Fibroblast of lung (primary cell): Measurements from ENCODE around the gene CALML6. TPM values are rescaled to one million over a fixed set of nuclear protein-coding genes. Genes with fewer than 3 reads are reported as not detected.

Experiments
- DNase-seq, 2 donors: peaks; one replicate each; pipeline versions ENCODE4 v3.0.0 to v3.0.0-alpha.2; 2010; ENCODE audit warnings: low read depth in 2 of 2
- H2AFZ ChIP-seq: 2 replicates; pipeline ENCODE4 v1.5.1; 2012; ENCODE audit warnings: low read length, control low read depth, inconsistent platforms
- H3K27ac ChIP-seq: 2 replicates; pipeline ENCODE4 v1.5.1; 2011; ENCODE audit warnings: low read length, control low read depth; ENCODE audit not compliant: insufficient read depth
- H3K27me3 ChIP-seq: 2 replicates; pipeline ENCODE4 v1.5.1; 2011; ENCODE audit warnings: mild to moderate bottlenecking, low read length; ENCODE audit not compliant: control insufficient read depth, insufficient read depth
- H3K36me3 ChIP-seq: 2 replicates; pipeline ENCODE4 v1.5.1; 2011; ENCODE audit warnings: low read length; ENCODE audit not compliant: control insufficient read depth, insufficient read depth
- H3K4me1 ChIP-seq: 2 replicates; pipeline ENCODE4 v1.5.1; 2011; ENCODE audit warnings: low read length; ENCODE audit not compliant: control insufficient read depth, insufficient read depth; ENCODE audit errors: extremely low read depth
- H3K4me2 ChIP-seq: 2 replicates; pipeline ENCODE4 v1.5.1; 2011; ENCODE audit warnings: low read length, control low read depth; ENCODE audit not compliant: insufficient read depth; ENCODE audit errors: extremely low read depth
- H3K4me3 ChIP-seq, 4 experiments: fragments of 200-600 bp in 1 of 4; sonication (generic) in 1 of 4; replicated peaks in 1 of 4; 2 replicates each; pipeline ENCODE4 v1.5.1; 2011 to 2016; ENCODE audit warnings: low read length in 4 of 4, low read depth in 3 of 4, mild to moderate bottlenecking in 3 of 4, control low read depth in 2 of 4, inconsistent platforms in 1 of 4, mixed read lengths in 1 of 4; ENCODE audit not compliant: insufficient read depth in 1 of 4; ENCODE audit errors: control extremely low read depth in 1 of 4
- H3K79me2 ChIP-seq: 2 replicates; pipeline ENCODE4 v1.5.1; 2012; ENCODE audit warnings: mild to moderate bottlenecking, low read length, inconsistent platforms; ENCODE audit not compliant: control insufficient read depth, insufficient read depth
- H3K9ac ChIP-seq: 2 replicates; pipeline ENCODE4 v1.5.1; 2011; ENCODE audit warnings: mild to moderate bottlenecking, low read length, control low read depth; ENCODE audit not compliant: insufficient read depth
- H3K9me3 ChIP-seq: 2 replicates; pipeline ENCODE4 v1.5.1; 2012; ENCODE audit warnings: low read depth, low read length; ENCODE audit not compliant: control insufficient read depth, insufficient read depth
- H4K20me1 ChIP-seq: 2 replicates; pipeline ENCODE4 v1.5.1; 2011; ENCODE audit warnings: low read length; ENCODE audit not compliant: control insufficient read depth, insufficient read depth; ENCODE audit errors: extremely low read depth
- EZH2 ChIP-seq: IDR thresholded peaks from 2 replicates; pipeline ENCODE4 v1.5.1; 2012; ENCODE audit warnings: low read length, control low read depth, mild to moderate bottlenecking; ENCODE audit errors: missing control alignments
- polyA plus RNA-seq, 2 donors: library from polyadenylated mRNA; depleted of rRNA in 1 of 2; stranded (reverse) in 1 of 2; unstranded in 1 of 2; fragments of >200 nt; gene quantifications; 2 replicates each; pipeline ENCODE4 v1.2.1, GENCODE V29; 2011 to 2012; ENCODE audit warnings: missing spikeins in 1 of 2
- total RNA-seq: library from RNA; depleted of rRNA; stranded (reverse); fragments of >200 nt; gene quantifications from 2 replicates; pipeline ENCODE4 v1.2.1, GENCODE V29; 2014
- TF ChIP-seq, protein P1 (sequence below), 2 donors: IDR thresholded peaks in 1 of 2; conservative IDR thresholded peaks in 1 of 2; 1 replicate in 1 of 2; 2 replicates in 1 of 2; pipeline ENCODE4 v1.5.1; 2011 to 2012; ENCODE audit warnings: low read length in 2 of 2, control low read depth in 1 of 2, inconsistent platforms in 1 of 2, low read depth in 1 of 2, mild to moderate bottlenecking in 1 of 2

Gene CALML6
- total and polyA plus RNA-seq, 2 donors (not counting 1 experiment from before 2014, with no cell fraction given) = 0.09 to 0.17 TPM

DNA sequence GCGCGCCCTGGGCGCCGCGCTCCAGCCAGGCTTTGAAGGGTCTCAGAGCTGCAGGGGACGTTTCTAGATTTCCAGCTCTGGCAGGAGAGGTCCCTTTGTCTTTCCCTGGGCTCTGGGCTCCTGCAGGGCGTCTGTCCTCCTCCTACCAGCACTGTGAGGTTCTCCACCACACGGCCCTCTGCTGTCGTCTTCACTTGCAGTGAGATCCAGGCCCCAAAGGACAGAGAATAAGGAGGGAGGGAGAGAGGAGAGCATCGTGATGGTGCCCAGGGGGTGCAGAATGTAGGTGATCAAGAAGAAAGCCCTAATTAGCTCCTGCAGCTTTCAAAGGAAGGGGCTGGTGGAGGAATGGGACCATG, 20.0 kb upstream of the CALML6 start:
- Histone ChIP-seq H3K27ac (no peak overlapping the region), H4K20me1 (no peaks in the 10 kb centered on the region), H3K4me2 (no peak overlapping the region), H3K4me3 (no peak overlapping the region), H3K27me3 (peaks cover 2% of the 10 kb centered on the region), H3K4me1 (peaks cover 8% of the 10 kb centered on the region), H3K79me2 (peaks cover 8% of the 10 kb centered on the region), H3K36me3 (no peaks in the 10 kb centered on the region), H3K9ac (no peak overlapping the region), H3K9me3 (no peaks in the 10 kb centered on the region), H2AFZ (no peak overlapping the region)
- TF ChIP-seq, protein P1, sequence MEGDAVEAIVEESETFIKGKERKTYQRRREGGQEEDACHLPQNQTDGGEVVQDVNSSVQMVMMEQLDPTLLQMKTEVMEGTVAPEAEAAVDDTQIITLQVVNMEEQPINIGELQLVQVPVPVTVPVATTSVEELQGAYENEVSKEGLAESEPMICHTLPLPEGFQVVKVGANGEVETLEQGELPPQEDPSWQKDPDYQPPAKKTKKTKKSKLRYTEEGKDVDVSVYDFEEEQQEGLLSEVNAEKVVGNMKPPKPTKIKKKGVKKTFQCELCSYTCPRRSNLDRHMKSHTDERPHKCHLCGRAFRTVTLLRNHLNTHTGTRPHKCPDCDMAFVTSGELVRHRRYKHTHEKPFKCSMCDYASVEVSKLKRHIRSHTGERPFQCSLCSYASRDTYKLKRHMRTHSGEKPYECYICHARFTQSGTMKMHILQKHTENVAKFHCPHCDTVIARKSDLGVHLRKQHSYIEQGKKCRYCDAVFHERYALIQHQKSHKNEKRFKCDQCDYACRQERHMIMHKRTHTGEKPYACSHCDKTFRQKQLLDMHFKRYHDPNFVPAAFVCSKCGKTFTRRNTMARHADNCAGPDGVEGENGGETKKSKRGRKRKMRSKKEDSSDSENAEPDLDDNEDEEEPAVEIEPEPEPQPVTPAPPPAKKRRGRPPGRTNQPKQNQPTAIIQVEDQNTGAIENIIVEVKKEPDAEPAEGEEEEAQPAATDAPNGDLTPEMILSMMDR (conservative IDR thresholded peaks at IDR 0.05 in 1 of 2, IDR thresholded peaks at IDR 0.05 in 1 of 2; ENCODE audit: low read depth in 1 of 2, low read length in 2 of 2) = no peak
- TF ChIP-seq EZH2 = no peak
- no peak for DNase-seq

GRCh38 chr1:1895456-1896336, 19.4 kb upstream of the CALML6 start:
- Histone ChIP-seq H3K27ac (no peak overlapping the region), H3K27me3 (peaks cover 2% of the 10 kb centered on the region), H2AFZ (no peak overlapping the region), H3K79me2 (peaks cover 6% of the 10 kb centered on the region), H4K20me1 (no peaks in the 10 kb centered on the region), H3K9ac (no peak overlapping the region), H3K36me3 (no peaks in the 10 kb centered on the region), H3K9me3 (no peaks in the 10 kb centered on the region), H3K4me1 (peaks cover 8% of the 10 kb centered on the region), H3K4me2 (no peak overlapping the region), H3K4me3 (no peak overlapping the region)
- TF ChIP-seq, protein P1 (conservative IDR thresholded peaks at IDR 0.05 in 1 of 2, IDR thresholded peaks at IDR 0.05 in 1 of 2; ENCODE audit: low read depth in 1 of 2, low read length in 2 of 2) = no peak
- TF ChIP-seq EZH2 = no peak
- DNase-seq = no peak

GRCh38 chr1:1898246-1898933, 16.7 kb upstream of the CALML6 start:
- Histone ChIP-seq H3K36me3 (no peaks in the 10 kb centered on the region), H3K4me2 (no peak overlapping the region), H3K9ac (no peak overlapping the region), H3K79me2 (no peaks in the 10 kb centered on the region), H3K4me3 (no peak overlapping the region), H2AFZ (no peak overlapping the region), H3K9me3 (no peaks in the 10 kb centered on the region), H3K27me3 (peaks cover 2% of the 10 kb centered on the region), H3K27ac (no peak overlapping the region), H3K4me1 (peaks cover 2% of the 10 kb centered on the region), H4K20me1 (no peaks in the 10 kb centered on the region)
- TF ChIP-seq, protein P1 (conservative IDR thresholded peaks at IDR 0.05 in 1 of 2, IDR thresholded peaks at IDR 0.05 in 1 of 2; ENCODE audit: low read depth in 1 of 2, low read length in 2 of 2) = no peak
- no peak for TF ChIP-seq EZH2
- no peak for DNase-seq
